Effector CD4-positive, alpha-beta T cell (primary cell): ENCODE data around the gene GATD1.
A peak's percentile ranks its signal among the peaks of the same experiment; 100 is the strongest.

ENCODE experiments used
- DNase-seq: peaks from one replicate; pipeline ENCODE4 v3.0.0-alpha.2; 2020

GATD1 gene

GRCh38 chr11:776561-777287 is 563 bp downstream of the GATD1 start:
- DNase-seq: peak; percentile 29

- DNase-seq: no peak
These were observed 1.1 kb downstream of the GATD1 start for GRCh38 chr11:776263-776560.

- no peak for DNase-seq
These were observed 2.3 kb downstream of the GATD1 start for GRCh38 chr11:774873-775592.

GRCh38 chr11:773830-774229 is 3.5 kb downstream of the GATD1 start:
- no peak for DNase-seq

- DNase-seq: no peak
These were observed 3.9 kb downstream of the GATD1 start for GRCh38 chr11:773425-773824.

DNA sequence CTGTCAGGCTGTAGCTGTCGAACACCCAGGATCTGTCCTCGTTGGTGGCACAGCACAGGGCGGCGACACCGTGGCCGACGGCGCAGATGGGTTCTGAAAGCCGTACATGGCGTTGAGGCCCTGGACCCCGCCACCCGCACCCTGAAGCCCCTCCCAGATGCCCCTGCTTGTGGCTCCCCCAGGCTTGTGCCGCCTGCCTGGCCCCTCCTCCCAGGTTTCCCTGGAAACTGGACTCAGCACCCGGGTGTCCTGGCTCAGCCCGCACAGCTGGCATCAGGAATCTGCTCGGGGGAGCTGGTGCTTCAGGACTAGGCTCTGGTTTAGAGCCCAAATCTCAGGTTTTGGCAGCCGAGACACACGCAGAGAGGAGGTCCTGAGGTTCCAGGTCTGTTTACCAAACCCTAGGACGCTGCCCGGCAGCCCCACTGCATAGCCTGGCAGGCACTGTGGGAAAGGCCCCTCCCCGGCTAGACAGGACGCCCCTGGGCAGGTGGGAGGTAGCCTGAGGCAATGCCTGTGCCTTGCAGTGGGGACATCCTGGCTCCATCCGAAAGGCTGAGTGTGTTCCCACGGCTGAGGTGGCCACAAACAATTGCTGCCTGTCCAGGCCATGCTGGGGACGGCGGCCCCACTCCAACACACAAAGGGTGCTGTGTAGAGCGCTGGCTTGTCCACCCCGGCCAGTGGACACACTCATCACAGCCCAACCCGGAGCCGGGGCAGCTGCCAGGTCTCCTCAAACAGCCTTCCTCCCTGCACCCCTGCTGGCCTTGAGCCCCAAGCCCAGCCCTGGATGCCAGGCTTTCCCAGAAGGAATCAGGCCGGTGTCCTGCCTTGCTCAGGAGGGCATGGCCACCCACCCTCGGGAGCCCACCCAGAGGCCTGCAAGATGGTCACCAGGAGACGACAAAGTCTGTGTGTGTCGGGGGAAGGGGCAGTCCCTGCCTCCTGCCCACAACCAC is 4.6 kb downstream of the GATD1 start:
- no peak for DNase-seq

DNA sequence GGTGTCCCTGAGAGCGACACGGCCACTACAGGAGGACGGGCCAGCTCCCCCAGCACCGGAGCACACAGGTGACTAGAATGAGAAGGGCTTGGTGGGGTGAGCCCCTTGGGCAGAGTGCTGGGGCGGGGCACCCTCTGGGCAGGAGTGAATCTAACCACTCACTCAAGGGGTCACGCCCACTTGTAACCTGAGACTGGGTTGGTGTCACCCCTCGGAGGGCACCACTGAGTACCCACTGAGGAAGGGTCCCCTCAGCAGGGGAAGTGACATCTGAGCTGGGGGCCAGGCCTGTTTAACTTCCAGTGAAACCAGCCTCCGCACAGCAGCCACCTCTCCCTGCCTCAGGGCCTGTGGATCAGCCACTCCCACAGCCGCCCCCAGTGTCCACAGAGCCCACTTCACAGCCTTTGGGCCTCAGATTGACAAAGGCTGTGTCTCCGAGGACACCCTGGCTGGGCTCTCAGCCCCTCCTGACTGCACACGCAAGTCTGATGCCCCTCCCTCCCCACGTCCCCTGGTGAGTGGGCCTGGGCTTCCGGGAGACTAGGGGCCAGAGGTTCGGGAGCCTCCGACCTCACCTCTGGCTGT is 5.6 kb downstream of the GATD1 start:
- no peak for DNase-seq

DNA sequence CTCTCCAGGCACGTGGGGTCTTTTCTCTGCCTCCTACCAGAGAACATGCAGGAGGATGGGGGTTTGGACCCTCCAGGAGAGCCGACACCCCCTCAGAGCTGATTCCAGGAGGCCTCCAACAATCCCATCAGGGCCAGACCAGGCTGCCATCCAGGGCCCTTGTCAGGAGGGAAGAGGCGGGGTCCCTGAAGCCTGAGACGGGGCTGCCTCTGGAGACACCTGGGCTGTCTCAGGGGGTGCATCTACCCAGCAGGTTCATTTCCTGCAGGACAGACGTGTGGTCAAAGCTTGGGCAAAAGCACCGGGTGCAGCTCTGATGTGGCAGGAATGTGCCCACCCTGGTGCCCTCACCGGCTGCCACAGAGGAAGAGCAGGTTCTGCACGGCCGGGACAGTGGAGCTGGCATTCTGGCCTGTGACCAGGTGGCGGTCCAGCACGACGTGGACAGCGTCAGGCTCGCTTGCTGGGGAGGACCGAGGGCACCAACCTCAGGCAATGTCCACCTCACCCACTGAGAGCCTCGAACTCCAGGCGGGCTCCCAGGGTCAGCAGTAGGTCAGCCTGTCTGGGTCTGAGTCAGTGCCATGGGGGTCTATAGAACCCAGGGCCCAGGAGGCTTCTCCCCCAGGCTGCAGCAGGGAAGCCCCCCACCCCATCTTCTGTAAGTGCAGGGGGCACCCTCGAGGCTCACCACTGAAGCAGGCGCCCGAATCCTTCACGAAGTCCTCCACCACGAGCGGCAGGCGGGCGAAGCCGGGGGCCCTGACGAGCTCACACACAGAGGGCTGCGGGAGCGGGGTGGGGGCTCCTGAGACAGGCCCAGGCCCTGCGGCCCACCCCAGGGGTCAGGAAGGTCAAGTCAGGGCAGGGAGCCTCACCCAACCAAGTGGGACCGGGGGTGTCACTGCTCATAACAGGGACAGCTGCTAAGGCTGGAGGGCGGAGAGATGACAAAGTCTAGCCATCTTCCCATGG is 6.4 kb downstream of the GATD1 start:
- no peak for DNase-seq

DNA sequence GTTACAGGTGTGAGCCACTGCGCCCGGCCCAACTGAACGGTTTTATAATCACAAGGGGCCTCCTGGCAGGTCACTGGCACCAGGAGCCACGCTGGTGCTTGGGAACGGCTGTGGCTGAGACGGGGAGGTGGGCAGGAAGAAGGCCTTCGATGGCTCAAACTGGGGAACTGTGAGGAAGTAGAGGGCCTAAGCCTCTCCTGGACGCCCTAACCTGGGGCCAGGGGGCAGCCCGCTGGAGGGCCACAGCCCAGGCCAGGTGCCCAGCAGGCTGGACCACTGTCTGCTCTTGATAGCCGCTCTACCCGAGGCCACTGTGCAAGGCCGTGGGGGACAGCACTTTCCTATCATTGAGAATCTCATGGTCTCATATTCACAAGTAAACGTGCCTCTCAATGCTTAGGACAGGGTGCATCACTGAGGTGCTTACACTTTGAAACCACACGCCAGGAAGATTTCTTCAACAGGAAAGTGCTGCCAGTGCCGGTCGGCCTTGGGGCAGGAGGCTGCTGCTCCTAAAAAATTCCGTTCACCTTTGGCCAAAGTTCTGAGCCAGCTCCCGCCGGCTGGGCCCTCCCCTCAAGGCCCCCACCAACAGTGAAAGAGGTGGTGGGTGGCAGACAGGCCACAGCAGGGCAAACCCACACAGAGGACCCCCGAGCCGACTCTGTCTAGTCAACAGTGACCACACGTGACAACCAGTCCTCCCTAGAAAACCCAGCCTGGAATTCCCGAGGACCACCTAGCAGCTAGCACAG is 7.2 kb downstream of the GATD1 start:
- no peak for DNase-seq

DNA sequence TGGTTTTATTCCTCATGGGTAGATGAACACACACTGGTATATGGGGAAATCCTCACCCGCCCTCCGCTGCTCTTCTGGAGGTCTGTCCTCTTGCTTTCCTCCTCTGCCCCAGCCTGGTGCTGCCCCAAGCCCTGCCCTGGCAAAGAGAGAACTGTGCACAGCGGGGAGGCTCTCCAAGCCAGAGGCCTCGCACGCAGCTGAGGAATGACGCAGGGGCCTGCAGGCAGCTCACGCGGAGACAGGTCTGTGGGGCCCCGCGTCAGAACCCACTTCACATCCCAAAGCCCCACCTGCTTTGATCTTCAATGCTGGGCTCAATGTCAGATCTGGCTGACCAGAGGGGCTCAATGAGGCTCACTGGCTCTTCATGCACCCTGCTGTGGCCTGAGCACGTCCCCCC is 10.0 kb downstream of the GATD1 start:
- no peak for DNase-seq

DNA sequence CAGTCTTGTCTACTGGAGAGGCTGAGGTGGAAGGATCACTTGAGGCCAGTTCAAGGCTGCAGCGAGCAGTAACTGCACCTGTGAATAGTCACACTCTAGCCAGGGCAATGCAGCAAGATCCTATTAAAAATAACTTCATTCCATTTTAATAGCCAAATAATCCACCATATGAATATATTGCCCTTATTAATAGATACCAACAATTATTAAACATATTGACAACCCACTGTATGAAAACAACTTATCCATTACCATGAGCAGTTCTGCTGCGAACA is 10.4 kb downstream of the GATD1 start:
- no peak for DNase-seq

DNA sequence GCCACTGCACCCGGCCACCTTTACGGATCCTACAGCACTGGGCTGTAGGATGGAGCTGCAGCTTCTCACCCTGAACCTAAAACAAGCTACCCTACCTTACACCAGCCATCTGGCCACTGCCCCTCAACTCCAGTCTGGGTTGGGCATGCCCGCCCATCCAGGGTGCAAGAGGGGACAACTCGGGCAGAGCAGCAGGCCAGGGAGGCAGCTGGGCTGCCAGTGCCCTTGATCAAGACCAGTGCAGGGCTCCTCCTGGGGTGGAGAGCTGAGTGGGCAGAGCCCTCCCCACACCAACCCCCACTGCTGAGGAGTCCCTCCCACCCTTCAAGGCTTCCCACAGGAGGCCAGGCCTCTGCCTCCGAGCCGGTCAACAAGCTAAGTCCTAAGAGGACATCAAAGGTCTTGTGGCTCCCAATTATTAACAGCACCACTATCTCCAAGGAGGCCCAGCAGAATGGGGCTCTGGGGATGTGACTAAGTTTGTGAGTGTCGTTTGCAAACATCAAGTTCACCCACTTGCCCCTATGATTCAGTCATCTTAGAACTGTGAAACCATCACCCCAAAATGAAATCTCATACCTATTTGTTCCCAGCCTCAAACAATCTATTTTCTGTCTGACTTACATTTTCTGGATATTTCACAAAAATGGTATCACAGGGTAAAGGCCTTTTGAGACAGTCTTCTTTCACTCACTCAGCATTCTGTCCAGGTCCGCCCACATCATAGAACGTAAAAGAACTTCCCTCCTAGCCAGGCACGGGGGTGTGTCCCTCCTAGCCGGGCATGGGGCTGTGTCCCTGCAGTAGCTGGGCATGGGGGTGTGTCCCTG is 11.0 kb downstream of the GATD1 start:
- DNase-seq: no peak

- no peak for DNase-seq
These were observed 11.5 kb downstream of the GATD1 start for GRCh38 chr11:765802-766091.

DNA sequence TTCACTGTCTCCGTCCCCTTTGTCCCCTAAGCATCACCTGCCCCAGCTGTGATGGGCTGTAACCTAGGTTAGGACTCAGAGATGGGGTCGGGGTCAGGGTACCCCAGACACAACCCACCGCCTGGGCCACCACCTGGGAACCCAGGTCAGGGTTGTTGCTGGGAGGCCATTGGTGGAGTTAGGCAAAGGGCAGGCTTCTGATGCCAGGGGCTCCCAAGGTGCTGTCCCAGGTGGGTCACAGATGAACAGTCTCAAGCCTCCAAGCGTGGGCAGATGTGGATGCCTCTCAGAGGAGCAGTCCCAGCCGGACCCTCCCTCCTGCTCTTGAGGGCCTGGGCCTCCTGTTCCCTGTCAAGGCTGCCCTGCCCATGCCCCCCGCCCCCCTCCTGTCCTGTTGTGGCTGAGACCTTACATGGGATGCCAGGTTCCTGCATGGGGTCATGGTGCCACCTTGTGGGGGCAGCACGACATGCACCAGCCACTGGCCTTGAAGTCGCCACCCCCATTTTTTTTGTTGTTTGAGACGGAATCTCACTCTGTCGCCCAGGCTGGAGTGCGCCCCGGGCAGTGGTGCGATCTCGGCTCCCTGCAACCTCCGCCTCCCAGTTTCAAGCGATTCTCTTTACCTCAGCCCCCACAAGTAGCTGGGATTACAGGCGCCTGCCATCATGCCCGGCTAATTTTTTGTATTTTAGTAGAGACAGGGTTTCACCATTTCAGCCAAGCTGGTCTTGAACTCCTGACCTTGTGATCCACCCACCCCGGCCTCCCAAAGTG is 12.1 kb downstream of the GATD1 start:
- peak; percentile 53 for DNase-seq

GRCh38 chr11:764322-765024 is 12.8 kb downstream of the GATD1 start:
- DNase-seq: no peak

GRCh38 chr11:763549-764321 is 13.6 kb downstream of the GATD1 start:
- DNase-seq: no peak

DNA sequence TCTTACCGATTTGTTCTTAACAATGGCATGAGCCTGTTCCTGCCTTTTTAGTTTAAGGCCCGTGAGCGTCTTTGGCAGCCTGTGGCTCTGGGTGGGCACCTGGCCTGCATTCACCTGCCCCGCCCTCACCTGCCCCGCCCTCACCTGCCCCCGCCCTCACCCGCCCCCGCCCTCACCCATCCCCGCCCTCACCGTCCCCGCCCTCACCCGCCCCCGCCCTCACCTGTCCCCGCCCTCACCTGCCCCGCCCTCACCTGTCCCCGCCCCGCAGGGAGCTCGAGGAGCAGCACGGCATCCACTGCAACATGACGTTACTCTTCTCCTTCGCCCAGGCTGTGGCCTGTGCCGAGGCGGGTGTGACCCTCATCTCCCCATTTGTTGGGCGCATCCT is 14.2 kb downstream of the GATD1 start:
- DNase-seq: no peak

- DNase-seq: no peak
These were observed 14.7 kb downstream of the GATD1 start for GRCh38 chr11:762421-763072.
